ENCODE results near the gene WNT2. TPM values are rescaled to one million over a fixed set of nuclear protein-coding genes. Genes with fewer than 3 reads are reported as not detected.

The WNT2 gene
- total RNA-seq, 4 donors from 2014 or later, result 0.48 to 0.95 (median 0.64) TPM

GRCh38 chr7:117225536-117225935, 97.3 kb downstream of the WNT2 start:
- DNase-seq (ENCODE audit: low spot score), result no peak
- TF ChIP-seq CTCF (IDR thresholded peaks at IDR 0.05), result no peak
- ATAC-seq (ENCODE audit: low FRiP score), result no peak

Small RNAs within 50 kb of the gene (small RNA-seq; reads per million reads assigned to genes)
- gene MTCYBP6, result not detected

Other genes with a start within 250 kb of the WNT2 start
- gene ASZ1, start 104.4 kb upstream of the WNT2 start, total RNA-seq, result not detected
- gene CFTR, start 157.0 kb upstream of the WNT2 start, total RNA-seq, result 1 to 10 TPM in 2 of 4 donors, under 1 TPM in 2; 0.32 to 7.1 (median 1.3) TPM